Cardiac fibroblast (primary cell): ENCODE measurements around the gene SFT2D2.

ENCODE experiments used
- DNase-seq, 2 donors: peaks; one replicate each; pipeline versions ENCODE4 v3.0.0 to v3.0.0-alpha.2; 2010; ENCODE audit warnings: low read depth in 2 of 2
- H3K4me3 ChIP-seq, 2 donors: replicated peaks in 1 of 2; 1 replicate in 1 of 2; 2 replicates in 1 of 2; pipeline ENCODE4 v1.5.1; 2011; ENCODE audit warnings: low read depth in 2 of 2, low read length in 2 of 2, mild to moderate bottlenecking in 2 of 2, moderate library complexity in 1 of 2
- TF ChIP-seq, protein P1 (sequence below): IDR thresholded peaks from one replicate; pipeline ENCODE4 v1.5.1; 2011; ENCODE audit warnings: low read depth, mild to moderate bottlenecking, low read length, inconsistent platforms

SFT2D2 gene

DNA sequence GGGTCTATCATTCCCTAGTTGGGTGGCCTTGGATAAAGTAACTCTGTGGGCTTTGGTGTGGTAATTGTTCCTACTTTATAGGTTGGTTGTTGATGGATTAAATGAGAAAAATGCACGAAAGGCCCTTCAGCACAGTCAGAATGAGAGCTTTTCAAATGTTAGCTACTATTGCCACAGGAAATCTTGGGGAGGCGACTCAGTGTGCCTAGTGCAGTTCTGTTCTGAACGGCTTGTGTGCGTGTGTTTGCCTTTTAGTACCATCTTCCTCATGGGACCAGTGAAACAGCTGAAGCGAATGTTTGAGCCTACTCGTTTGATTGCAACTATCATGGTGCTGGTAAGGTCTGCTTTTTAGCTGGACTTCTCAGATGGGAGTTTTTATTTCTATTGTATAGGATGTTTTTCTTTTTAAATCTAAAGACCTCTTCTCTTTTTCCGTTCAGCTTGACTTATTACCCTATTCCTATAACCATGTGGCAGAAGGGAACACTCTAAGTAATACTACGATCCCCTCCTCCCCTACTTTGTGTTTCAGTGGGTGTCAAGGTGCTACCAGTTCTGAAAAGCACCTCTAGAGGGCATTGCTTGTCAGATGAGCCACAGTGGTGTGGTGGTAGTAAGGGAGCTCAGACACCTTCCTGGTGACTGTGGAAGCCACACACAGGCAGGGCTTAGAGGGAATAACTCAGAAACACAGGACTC is 9.2 kb downstream of the SFT2D2 start:
- TF ChIP-seq, protein P1, sequence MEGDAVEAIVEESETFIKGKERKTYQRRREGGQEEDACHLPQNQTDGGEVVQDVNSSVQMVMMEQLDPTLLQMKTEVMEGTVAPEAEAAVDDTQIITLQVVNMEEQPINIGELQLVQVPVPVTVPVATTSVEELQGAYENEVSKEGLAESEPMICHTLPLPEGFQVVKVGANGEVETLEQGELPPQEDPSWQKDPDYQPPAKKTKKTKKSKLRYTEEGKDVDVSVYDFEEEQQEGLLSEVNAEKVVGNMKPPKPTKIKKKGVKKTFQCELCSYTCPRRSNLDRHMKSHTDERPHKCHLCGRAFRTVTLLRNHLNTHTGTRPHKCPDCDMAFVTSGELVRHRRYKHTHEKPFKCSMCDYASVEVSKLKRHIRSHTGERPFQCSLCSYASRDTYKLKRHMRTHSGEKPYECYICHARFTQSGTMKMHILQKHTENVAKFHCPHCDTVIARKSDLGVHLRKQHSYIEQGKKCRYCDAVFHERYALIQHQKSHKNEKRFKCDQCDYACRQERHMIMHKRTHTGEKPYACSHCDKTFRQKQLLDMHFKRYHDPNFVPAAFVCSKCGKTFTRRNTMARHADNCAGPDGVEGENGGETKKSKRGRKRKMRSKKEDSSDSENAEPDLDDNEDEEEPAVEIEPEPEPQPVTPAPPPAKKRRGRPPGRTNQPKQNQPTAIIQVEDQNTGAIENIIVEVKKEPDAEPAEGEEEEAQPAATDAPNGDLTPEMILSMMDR: peak; percentile 79
- no peak overlapping the region for H3K4me3 ChIP-seq
- peak; percentile 59 to 61 for DNase-seq

DNA sequence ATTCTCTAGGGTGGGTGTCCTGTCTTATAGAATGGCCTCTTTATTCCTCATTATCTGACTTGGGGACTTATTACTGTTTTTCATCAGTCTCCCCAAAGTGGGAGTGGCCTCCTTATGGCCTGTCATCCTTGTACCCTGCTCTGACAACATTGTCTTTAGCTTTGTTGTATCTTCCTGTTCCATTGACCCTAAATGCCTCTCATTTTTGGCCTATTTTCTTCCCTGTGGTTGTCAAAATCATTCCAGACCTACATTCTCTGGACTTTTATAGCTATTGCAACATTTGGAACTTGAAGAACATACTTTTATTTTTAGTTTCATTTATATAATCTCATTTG is 9.7 kb downstream of the SFT2D2 start:
- TF ChIP-seq, protein P1: no peak
- H3K4me3 ChIP-seq: no peak overlapping the region
- peak in 1 of 2 donors; percentile 58 for DNase-seq

DNA sequence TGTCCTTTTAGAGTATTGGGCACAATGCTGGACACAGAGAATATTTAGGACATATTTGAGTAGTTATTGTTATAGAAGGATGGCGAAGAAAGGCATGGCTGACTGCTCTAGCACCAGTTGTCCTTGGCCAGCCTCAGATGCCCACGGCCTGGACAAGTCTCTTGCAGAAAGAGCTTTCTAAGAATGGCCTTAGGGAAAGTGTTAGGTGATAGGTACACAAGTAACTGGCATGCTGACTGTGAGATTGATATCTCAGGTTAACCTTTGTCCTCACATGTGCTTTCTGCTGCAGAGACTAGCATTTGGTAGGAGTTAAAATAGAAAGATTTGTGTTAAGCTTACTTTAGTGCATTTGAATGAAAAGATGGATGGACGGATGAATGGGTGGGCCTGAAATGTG is 10.1 kb downstream of the SFT2D2 start:
- TF ChIP-seq, protein P1: no peak
- H3K4me3 ChIP-seq: no peak overlapping the region
- DNase-seq: no peak

DNA sequence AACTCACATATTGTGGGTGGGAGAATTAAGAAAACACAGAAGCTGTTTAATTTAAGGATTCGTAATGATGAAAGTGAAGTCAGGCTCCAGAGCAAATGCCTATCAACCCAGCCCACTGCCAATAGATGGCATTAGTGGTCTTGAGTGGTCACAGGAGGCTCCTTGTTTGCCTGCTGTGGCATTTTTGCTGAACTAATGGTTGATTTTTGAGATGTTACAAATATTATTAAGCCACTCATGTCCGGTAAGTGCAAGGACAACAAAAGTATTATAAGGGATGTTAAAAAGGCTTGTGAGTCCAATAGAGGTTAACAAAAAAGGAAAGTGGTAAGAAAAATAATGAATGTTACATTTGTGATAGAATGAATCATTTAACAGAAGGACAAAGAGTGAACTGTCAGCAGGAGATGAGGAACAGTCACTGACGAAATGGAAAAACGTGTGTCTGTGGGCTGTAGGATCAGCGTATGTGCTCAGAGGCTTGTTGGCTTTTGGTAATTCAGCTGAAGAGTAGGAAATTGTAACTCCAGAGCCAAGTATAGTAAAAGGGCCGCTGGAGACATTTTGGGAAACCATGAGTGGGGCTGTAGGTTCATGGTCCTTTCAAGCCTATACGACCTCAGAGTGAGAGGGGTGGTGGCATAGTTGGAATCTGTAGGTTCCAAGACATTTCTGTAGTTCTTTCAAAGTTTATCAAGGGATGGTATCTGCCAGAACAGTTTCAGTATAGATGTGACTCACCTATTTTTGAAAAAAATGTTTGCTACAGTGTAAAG is 11.2 kb downstream of the SFT2D2 start:
- DNase-seq: peak in 1 of 2 donors; percentile 32

DNA sequence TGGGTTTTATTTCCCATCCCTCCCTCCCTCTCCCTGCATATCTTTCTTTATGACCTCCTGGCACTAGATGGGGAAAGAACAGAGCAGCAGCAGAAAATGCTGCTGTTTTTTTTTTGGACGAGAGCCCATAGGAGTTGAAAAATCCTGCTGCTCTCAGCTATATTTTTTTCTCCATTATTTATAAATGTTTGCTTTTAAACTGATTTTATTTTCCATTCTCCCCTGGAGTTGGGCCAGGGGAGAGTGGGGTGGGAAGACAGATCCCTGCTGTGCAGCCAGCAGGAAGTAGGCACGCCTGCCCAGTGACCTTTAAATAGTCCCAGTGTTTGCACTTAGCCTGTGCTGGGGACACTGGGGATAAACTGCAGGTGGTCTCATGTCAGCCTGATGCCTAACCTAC is 17.4 kb downstream of the SFT2D2 start:
- TF ChIP-seq, protein P1: no peak
- H3K4me3 ChIP-seq: no peak overlapping the region
- DNase-seq: peak in 1 of 2 donors; percentile 51

More for the DNA sequence above, 11.2 kb downstream of the SFT2D2 start:
- TF ChIP-seq, protein P1: no peak
- H3K4me3 ChIP-seq: no peak overlapping the region

DNA sequence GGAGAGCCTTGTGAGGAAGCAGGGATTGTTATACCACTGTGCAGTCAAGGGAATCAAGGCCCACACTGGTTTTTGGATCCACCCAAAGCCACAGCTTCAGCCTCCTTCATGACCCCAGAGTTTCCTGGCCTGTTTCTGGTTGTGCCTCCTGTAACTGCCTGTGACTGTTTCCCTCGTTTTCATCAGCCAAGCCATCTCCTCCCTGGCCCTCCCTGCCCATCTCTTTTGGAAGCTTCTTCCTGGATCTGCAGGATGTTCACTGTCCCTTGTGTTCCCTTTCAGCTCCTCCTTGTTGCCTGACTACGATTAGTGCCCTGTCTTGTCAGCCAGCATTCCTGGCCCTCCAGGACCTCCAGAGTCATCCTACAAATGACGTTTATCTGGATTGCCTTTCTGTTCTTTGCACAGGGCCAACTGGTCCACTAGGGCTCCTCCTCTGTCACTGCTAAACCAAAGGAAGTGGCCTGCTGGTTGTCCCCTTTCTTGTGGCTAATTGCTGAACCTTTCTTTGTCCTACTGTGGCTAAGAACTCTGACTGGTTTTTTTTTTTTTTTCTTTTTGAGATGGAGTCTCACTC is 17.9 kb downstream of the SFT2D2 start:
- no peak for DNase-seq
- no peak overlapping the region for H3K4me3 ChIP-seq
- TF ChIP-seq, protein P1: no peak
